ENCODE measurements around the gene ZNF362.
"Not testable (repeated sequence)": the region's sequence is repeated elsewhere in the genome, so short reads cannot be mapped to it uniquely, and the experiment has no call there.

ZNF362 gene

GRCh38 chr1:33287317-33287716 lies 31.0 kb downstream of the ZNF362 start:
- DNase-seq (ENCODE audit: low spot score), result no peak

- no peak for DNase-seq (ENCODE audit: low spot score)
Measured at GRCh38 chr1:33288976-33289857, 32.9 kb downstream of the ZNF362 start.

GRCh38 chr1:33289858-33290154 lies 33.5 kb downstream of the ZNF362 start:
- DNase-seq (ENCODE audit: low spot score), result no peak

- DNase-seq (ENCODE audit: low spot score), result not testable (repeated sequence)
Measured at GRCh38 chr1:33290615-33291014, 34.3 kb downstream of the ZNF362 start.

- DNase-seq (ENCODE audit: low spot score), result no peak
Measured at GRCh38 chr1:33292726-33293340, 36.5 kb downstream of the ZNF362 start.

GRCh38 chr1:33294071-33295010 lies 38.0 kb downstream of the ZNF362 start:
- DNase-seq (ENCODE audit: low spot score), result no peak

GRCh38 chr1:33295023-33295422 lies 38.7 kb downstream of the ZNF362 start:
- no peak for DNase-seq (ENCODE audit: low spot score)

- DNase-seq (ENCODE audit: low spot score), result peak; percentile 78
Measured at GRCh38 chr1:33295450-33296081, 39.3 kb downstream of the ZNF362 start.

- no peak for DNase-seq (ENCODE audit: low spot score)
Measured at GRCh38 chr1:33296082-33296458, 39.8 kb downstream of the ZNF362 start.

- DNase-seq (ENCODE audit: low spot score), result no peak
Measured at GRCh38 chr1:33296824-33297223, 40.5 kb downstream of the ZNF362 start.

- DNase-seq (ENCODE audit: low spot score), result no peak
Measured at GRCh38 chr1:33297911-33298622, 41.8 kb downstream of the ZNF362 start.

GRCh38 chr1:33298623-33299277 lies 42.5 kb downstream of the ZNF362 start:
- DNase-seq (ENCODE audit: low spot score), result peak; percentile 74

GRCh38 chr1:33299461-33300155 lies 43.3 kb downstream of the ZNF362 start:
- no peak for DNase-seq (ENCODE audit: low spot score)

GRCh38 chr1:33300673-33301072 lies 44.4 kb downstream of the ZNF362 start:
- no peak for DNase-seq (ENCODE audit: low spot score)

- DNase-seq (ENCODE audit: low spot score), result no peak
Measured at GRCh38 chr1:33301273-33301984, 45.1 kb downstream of the ZNF362 start.

GRCh38 chr1:33302325-33302724 lies 46.0 kb downstream of the ZNF362 start:
- DNase-seq (ENCODE audit: low spot score), result no peak

GRCh38 chr1:33305016-33305415 lies 48.7 kb downstream of the ZNF362 start:
- DNase-seq (ENCODE audit: low spot score), result no peak

GRCh38 chr1:33305816-33306652 lies 49.7 kb downstream of the ZNF362 start:
- DNase-seq (ENCODE audit: low spot score), result no peak

All from hematopoietic multipotent progenitor cell treated with erythropoietin and hydrocortisone succinate and interleukin-3 and kit ligand, for 17 days (in vitro differentiated cells).